Stimulated activated CD4-positive, alpha-beta T cell treated with anti-CD3 and anti-CD28 coated beads, Interleukin-4, amount 100 ng/mL, for 4 hours (primary cell): ENCODE data around the gene CASKIN1.
A peak's percentile ranks its signal among the peaks of the same experiment; 100 is the strongest.

Experiments used
- DNase-seq, 2 experiments: peaks; one replicate each; pipeline ENCODE4 v3.0.0-alpha.2; 2020

The CASKIN1 gene

GRCh38 chr16:2190659-2191445, 5.6 kb downstream of the CASKIN1 start:
- DNase-seq = no peak

- DNase-seq = no peak
These were observed 6.3 kb downstream of the CASKIN1 start for GRCh38 chr16:2190002-2190658.

- DNase-seq = no peak
These were observed 7.0 kb downstream of the CASKIN1 start for GRCh38 chr16:2189252-2189893.

- no peak for DNase-seq
These were observed 8.0 kb downstream of the CASKIN1 start for GRCh38 chr16:2188395-2188794.

- no peak for DNase-seq
These were observed 9.2 kb downstream of the CASKIN1 start for GRCh38 chr16:2187212-2187611.

- no peak for DNase-seq
These were observed 9.9 kb downstream of the CASKIN1 start for GRCh38 chr16:2186505-2186904.

- no peak for DNase-seq
These were observed 10.3 kb downstream of the CASKIN1 start for GRCh38 chr16:2186064-2186463.

- DNase-seq = no peak
These were observed 11.4 kb downstream of the CASKIN1 start for GRCh38 chr16:2184962-2185361.

GRCh38 chr16:2184346-2184745, 12.1 kb downstream of the CASKIN1 start:
- DNase-seq = no peak

GRCh38 chr16:2183671-2184070, 12.7 kb downstream of the CASKIN1 start:
- DNase-seq = no peak

GRCh38 chr16:2181952-2182351, 14.5 kb downstream of the CASKIN1 start:
- DNase-seq = no peak

GRCh38 chr16:2180962-2181923, 15.2 kb downstream of the CASKIN1 start:
- no peak for DNase-seq

- no peak for DNase-seq
These were observed 15.9 kb downstream of the CASKIN1 start for GRCh38 chr16:2180461-2180860.

GRCh38 chr16:2179576-2179975, 16.8 kb downstream of the CASKIN1 start:
- DNase-seq = no peak

- DNase-seq = no peak
These were observed 17.3 kb downstream of the CASKIN1 start for GRCh38 chr16:2179107-2179501.

- peak in 1 of 2 experiments; percentile 35 for DNase-seq
These were observed 17.9 kb downstream of the CASKIN1 start for GRCh38 chr16:2178321-2179106.

GRCh38 chr16:2177561-2177960, 18.8 kb downstream of the CASKIN1 start:
- DNase-seq = no peak

- no peak for DNase-seq
These were observed 19.3 kb downstream of the CASKIN1 start for GRCh38 chr16:2177101-2177500.

- no peak for DNase-seq
These were observed 20.4 kb downstream of the CASKIN1 start for GRCh38 chr16:2176047-2176446.

GRCh38 chr16:2175454-2175853, 21.0 kb downstream of the CASKIN1 start:
- DNase-seq = no peak

GRCh38 chr16:2174396-2175131, 21.8 kb downstream of the CASKIN1 start:
- DNase-seq = no peak
